ENCODE data around the gene RAB10. TPM values are rescaled to one million over a fixed set of nuclear protein-coding genes. Genes with fewer than 3 reads are reported as not detected.

The RAB10 gene
- total RNA-seq, 3 donors from 2014 or later (not counting 1 experiment from before 2014, with no cell fraction given), result 35.8 to 44.2 (median 39.5) TPM

GRCh38 chr2:26176279-26176615, 142.4 kb downstream of the RAB10 start:
- H3K36me3 ChIP-seq (ENCODE audit: control insufficient read depth, insufficient read depth, low read length), result no peaks in the 10 kb centered on the region
- 91% methylated on average over 11 of the region's 11 CpGs for WGBS (ENCODE audit: insufficient coverage)
- peaks cover 34% of the 10 kb centered on the region for H3K4me1 ChIP-seq (ENCODE audit: control insufficient read depth, insufficient read depth, low read length)
- DNase-seq (no peak), ATAC-seq (no peak)
- Mint-ChIP-seq H3K36me3 (no peaks in the 10 kb centered on the region), H3K4me1 (peaks cover 22 to 39% of the 10 kb centered on the region in 2 donors), H3K27me3 (ENCODE audit: low read depth in 2 of 2) (peaks cover 48 to 50% of the 10 kb centered on the region in 2 donors), H3K4me3 (no peak overlapping the region), H3K9me3 (no peaks in the 10 kb centered on the region), H3K27ac (no peak overlapping the region)
- H3K27me3 ChIP-seq (ENCODE audit: control insufficient read depth, insufficient read depth, low read length), result peaks cover 24% of the 10 kb centered on the region
- TF ChIP-seq CTCF (IDR thresholded peaks at IDR 0.05), result no peak
- intact Hi-C loops (cut with micrococcal nuclease), result no loop called here
- H3K9me3 ChIP-seq (ENCODE audit: control insufficient read depth, insufficient read depth, low read length), result no peaks in the 10 kb centered on the region
- H3K4me3 ChIP-seq (ENCODE audit: low read length), result no peak overlapping the region
- no peak overlapping the region for H3K27ac ChIP-seq (ENCODE audit: low read length)

- Mint-ChIP-seq H3K27me3 (ENCODE audit: low read depth in 2 of 2) (peaks cover 42 to 43% of the 10 kb centered on the region in 2 donors), H3K4me3 (no peak overlapping the region), H3K9me3 (no peaks in the 10 kb centered on the region), H3K36me3 (no peaks in the 10 kb centered on the region), H3K4me1 (peaks cover 13 to 31% of the 10 kb centered on the region in 2 donors), H3K27ac (no peak overlapping the region)
- ATAC-seq (no peak), DNase-seq (no peak)
- H3K36me3 ChIP-seq (ENCODE audit: control insufficient read depth, insufficient read depth, low read length), result no peaks in the 10 kb centered on the region
- WGBS (ENCODE audit: insufficient coverage), result 96% methylated on average over 7 of the region's 7 CpGs
- peaks cover 33% of the 10 kb centered on the region for H3K4me1 ChIP-seq (ENCODE audit: control insufficient read depth, insufficient read depth, low read length)
- TF ChIP-seq CTCF (IDR thresholded peaks at IDR 0.05), result no peak
- no peak overlapping the region for H3K27ac ChIP-seq (ENCODE audit: low read length)
- no peak overlapping the region for H3K4me3 ChIP-seq (ENCODE audit: low read length)
- H3K27me3 ChIP-seq (ENCODE audit: control insufficient read depth, insufficient read depth, low read length), result peaks cover 21% of the 10 kb centered on the region
- intact Hi-C loops (cut with micrococcal nuclease), result no loop called here
- H3K9me3 ChIP-seq (ENCODE audit: control insufficient read depth, insufficient read depth, low read length), result no peaks in the 10 kb centered on the region
Observed at GRCh38 chr2:26177122-26177521, 143.2 kb downstream of the RAB10 start.

- Mint-ChIP-seq H3K4me3 (peak overlapping the region; percentile 37), H3K36me3 (no peaks in the 10 kb centered on the region), H3K27ac (no peak overlapping the region), H3K9me3 (no peaks in the 10 kb centered on the region), H3K27me3 (ENCODE audit: low read depth in 2 of 2) (peaks cover 40 to 41% of the 10 kb centered on the region in 2 donors), H3K4me1 (peaks cover 13 to 27% of the 10 kb centered on the region in 2 donors)
- Histone ChIP-seq H3K4me3 (ENCODE audit: low read length) (no peak overlapping the region), H3K27ac (ENCODE audit: low read length) (no peak overlapping the region), H3K36me3 (ENCODE audit: control insufficient read depth, insufficient read depth, low read length) (no peaks in the 10 kb centered on the region), H3K4me1 (ENCODE audit: control insufficient read depth, insufficient read depth, low read length) (peaks cover 28% of the 10 kb centered on the region), H3K27me3 (ENCODE audit: control insufficient read depth, insufficient read depth, low read length) (peaks cover 15% of the 10 kb centered on the region), H3K9me3 (ENCODE audit: control insufficient read depth, insufficient read depth, low read length) (no peaks in the 10 kb centered on the region)
- no peak for TF ChIP-seq CTCF (IDR thresholded peaks at IDR 0.05)
- ATAC-seq (no peak), DNase-seq (no peak)
- 80% methylated on average over 1 of the region's 3 CpGs for WGBS (ENCODE audit: insufficient coverage)
- intact Hi-C loops (cut with micrococcal nuclease), result no loop called here
Observed at GRCh38 chr2:26178246-26178645, 144.4 kb downstream of the RAB10 start.

GRCh38 chr2:26178746-26179436, 145.0 kb downstream of the RAB10 start:
- H3K4me3 ChIP-seq (ENCODE audit: low read length), result no peak overlapping the region
- peaks cover 13 to 27% of the 10 kb centered on the region in 2 donors for H3K4me1 Mint-ChIP-seq
- H3K9me3 ChIP-seq (ENCODE audit: control insufficient read depth, insufficient read depth, low read length), result no peaks in the 10 kb centered on the region
- peaks cover 40 to 41% of the 10 kb centered on the region in 2 donors for H3K27me3 Mint-ChIP-seq (ENCODE audit: low read depth in 2 of 2)
- peak overlapping the region; percentile 42 for H3K4me3 Mint-ChIP-seq
- WGBS (ENCODE audit: insufficient coverage), result 8% methylated on average over 48 of the region's 48 CpGs
- intact Hi-C loops (cut with micrococcal nuclease), result no loop called here
- H3K36me3 ChIP-seq (ENCODE audit: control insufficient read depth, insufficient read depth, low read length), result no peaks in the 10 kb centered on the region
- peaks cover 9% of the 10 kb centered on the region for H3K27me3 ChIP-seq (ENCODE audit: control insufficient read depth, insufficient read depth, low read length)
- peak in 2 of 3 donors; percentile 33 to 35 for ATAC-seq
- H3K9me3 Mint-ChIP-seq, result no peaks in the 10 kb centered on the region
- H3K27ac ChIP-seq (ENCODE audit: low read length), result no peak overlapping the region
- no peak overlapping the region for H3K27ac Mint-ChIP-seq
- no peak for TF ChIP-seq CTCF (IDR thresholded peaks at IDR 0.05)
- H3K4me1 ChIP-seq (ENCODE audit: control insufficient read depth, insufficient read depth, low read length), result peaks cover 23% of the 10 kb centered on the region
- H3K36me3 Mint-ChIP-seq, result no peaks in the 10 kb centered on the region
- no peak for DNase-seq

Measured in natural killer cell (primary cell).